Choroid plexus epithelial cell (primary cell): ENCODE measurements around the gene IL27RA.
"Not testable (repeated sequence)": the region's sequence is repeated elsewhere in the genome, so short reads cannot be mapped to it uniquely, and the experiment has no call there.

Experiments used
- DNase-seq: peaks from one replicate; pipeline ENCODE4 v3.0.0-alpha.2; 2010; ENCODE audit warnings: low read depth
- H3K4me3 ChIP-seq: 2 replicates; pipeline ENCODE4 v1.5.1; 2011; ENCODE audit warnings: low read depth, mild to moderate bottlenecking, control low read depth, low read length, moderate library complexity
- TF ChIP-seq, protein P1 (sequence below): conservative IDR thresholded peaks from 2 replicates; pipeline ENCODE4 v1.5.1; 2011; ENCODE audit warnings: low read depth, mild to moderate bottlenecking, control low read depth, inconsistent platforms, low read length, moderate library complexity

Gene IL27RA

GRCh38 chr19:14022469-14022868 lies 9.1 kb upstream of the IL27RA start:
- TF ChIP-seq, protein P1, sequence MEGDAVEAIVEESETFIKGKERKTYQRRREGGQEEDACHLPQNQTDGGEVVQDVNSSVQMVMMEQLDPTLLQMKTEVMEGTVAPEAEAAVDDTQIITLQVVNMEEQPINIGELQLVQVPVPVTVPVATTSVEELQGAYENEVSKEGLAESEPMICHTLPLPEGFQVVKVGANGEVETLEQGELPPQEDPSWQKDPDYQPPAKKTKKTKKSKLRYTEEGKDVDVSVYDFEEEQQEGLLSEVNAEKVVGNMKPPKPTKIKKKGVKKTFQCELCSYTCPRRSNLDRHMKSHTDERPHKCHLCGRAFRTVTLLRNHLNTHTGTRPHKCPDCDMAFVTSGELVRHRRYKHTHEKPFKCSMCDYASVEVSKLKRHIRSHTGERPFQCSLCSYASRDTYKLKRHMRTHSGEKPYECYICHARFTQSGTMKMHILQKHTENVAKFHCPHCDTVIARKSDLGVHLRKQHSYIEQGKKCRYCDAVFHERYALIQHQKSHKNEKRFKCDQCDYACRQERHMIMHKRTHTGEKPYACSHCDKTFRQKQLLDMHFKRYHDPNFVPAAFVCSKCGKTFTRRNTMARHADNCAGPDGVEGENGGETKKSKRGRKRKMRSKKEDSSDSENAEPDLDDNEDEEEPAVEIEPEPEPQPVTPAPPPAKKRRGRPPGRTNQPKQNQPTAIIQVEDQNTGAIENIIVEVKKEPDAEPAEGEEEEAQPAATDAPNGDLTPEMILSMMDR: no peak
- peak; percentile 50 for DNase-seq
- H3K4me3 ChIP-seq: no peak overlapping the region

GRCh38 chr19:14023404-14024235 lies 7.9 kb upstream of the IL27RA start:
- no peak overlapping the region for H3K4me3 ChIP-seq
- DNase-seq: peak; percentile 73
- TF ChIP-seq, protein P1: peak; percentile 71

GRCh38 chr19:14026652-14027192 lies 4.8 kb upstream of the IL27RA start:
- not testable (repeated sequence) for DNase-seq, H3K4me3 ChIP-seq

- no peak within 1 kb of the TSS for H3K4me3 ChIP-seq
- TF ChIP-seq, protein P1: no peak
- DNase-seq: no peak
These were observed 3.6 kb upstream of the IL27RA start, which contains the start of gene RLN3 for GRCh38 chr19:14027856-14028450. Gene RLN3 (plus strand): TSS chr19:14028148. CDS start chr19:14028205, 57 bp downstream.

DNA sequence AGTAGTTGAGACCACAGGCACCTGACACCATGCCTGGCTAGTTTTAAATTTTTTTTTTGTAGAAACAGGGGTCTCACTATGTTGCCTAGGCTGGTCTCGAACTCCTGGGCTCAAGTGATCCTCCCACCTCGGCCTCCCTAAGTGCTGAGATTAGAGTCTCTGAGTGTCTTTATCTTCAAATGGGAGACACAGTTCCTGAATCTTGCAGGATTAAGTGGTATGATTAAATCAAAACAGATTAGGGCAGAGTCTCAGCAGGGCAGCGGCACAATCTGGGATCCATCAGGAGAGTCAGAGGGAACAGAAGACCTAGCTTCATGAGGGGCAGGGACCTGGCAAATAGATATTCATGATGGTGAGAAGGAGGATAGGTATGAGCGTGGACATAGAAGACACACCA lies 2.7 kb upstream of the IL27RA start:
- DNase-seq: no peak
- TF ChIP-seq, protein P1: no peak
- H3K4me3 ChIP-seq: no peak overlapping the region

- TF ChIP-seq, protein P1: no peak
- DNase-seq: no peak
- peak overlapping the region; percentile 62 for H3K4me3 ChIP-seq
These were observed 404 bp upstream of the IL27RA start for GRCh38 chr19:14030997-14031718.

- DNase-seq: no peak
- TF ChIP-seq, protein P1: no peak
- no peak overlapping the region for H3K4me3 ChIP-seq
These were observed 2.4 kb downstream of the IL27RA start for GRCh38 chr19:14033946-14034345.
